ENCODE results near the gene PEX11A. TPM values are rescaled to one million over a fixed set of nuclear protein-coding genes. Genes with fewer than 3 reads are reported as not detected.

Gene PEX11A
- total RNA-seq, 4 donors from 2014 or later = 10.0 to 46.4 (median 21.8) TPM

GRCh38 chr15:89654847-89655805 lies 35.4 kb downstream of the PEX11A start, which contains the start of gene KIF7:
Gene KIF7 (minus strand): TSS chr15:89655467. CDS start chr15:89652930, 2,537 bp downstream.
- in situ Hi-C loops (cut with MboI; ENCODE audit: low sequenced_read_pairs in 4 of 4) = no loop called here
- intact Hi-C loops (cut with DNase I; ENCODE audit: low total_unique reads) = no loop called here
- TF ChIP-seq POLR2A (IDR thresholded peaks at IDR 0.05) (no peak), CTCF (IDR thresholded peaks at IDR 0.05 in 4 of 5, conservative IDR thresholded peaks at IDR 0.05 in 1 of 5) (no peak)

GRCh38 chr15:89654301-89654761 lies 36.2 kb downstream of the PEX11A start:
- Histone ChIP-seq H3K36me3 (no peaks in the 10 kb centered on the region), H3K27me3 (peaks cover 3 to 15% (median 8%) of the 10 kb centered on the region in 3 donors), H3K4me1 (peaks cover 4 to 10% of the 10 kb centered on the region in 2 donors), H3K4me3 (peak overlapping the region; percentile 57 to 71 (median 64)), H3K27ac (no peak overlapping the region), H3K9me3 (no peaks in the 10 kb centered on the region)
- DNase-seq (no peak), ATAC-seq (peak in 1 of 2 donors; percentile 17)
- intact Hi-C loops (cut with DNase I; ENCODE audit: low total_unique reads) (no loop called here), in situ Hi-C loops (cut with MboI; ENCODE audit: low sequenced_read_pairs in 4 of 4) (no loop called here)
- TF ChIP-seq POLR2A (IDR thresholded peaks at IDR 0.05) (no peak), CTCF (IDR thresholded peaks at IDR 0.05 in 4 of 5, conservative IDR thresholded peaks at IDR 0.05 in 1 of 5) (no peak)

More at GRCh38 chr15:89654847-89655805, 35.4 kb downstream of the PEX11A start, which contains the start of gene KIF7:
- Histone ChIP-seq H3K9me3 (no peaks in the 10 kb centered on the region), H3K27ac (peak within 1 kb of the TSS in 2 of 4 donors; percentile 5 to 9), H3K36me3 (no peaks in the 10 kb centered on the region), H3K4me3 (peak within 1 kb of the TSS; percentile 57 to 71 (median 64)), H3K4me1 (peaks cover 4 to 10% of the 10 kb centered on the region in 2 donors), H3K27me3 (peaks cover 3 to 15% (median 8%) of the 10 kb centered on the region in 3 donors)
- peak; percentile 32 to 53 for ATAC-seq
- DNase-seq = no peak

- TF ChIP-seq CTCF (IDR thresholded peaks at IDR 0.05 in 4 of 5, conservative IDR thresholded peaks at IDR 0.05 in 1 of 5) (no peak), POLR2A (IDR thresholded peaks at IDR 0.05) (no peak)
- DNase-seq (no peak), ATAC-seq (no peak)
- no peak overlapping the region for H3K4me3 ChIP-seq
- intact Hi-C loops (cut with DNase I; ENCODE audit: low total_unique reads) (no loop called here), in situ Hi-C loops (cut with MboI; ENCODE audit: low sequenced_read_pairs in 4 of 4) (no loop called here)
- no peak overlapping the region for H3K27ac ChIP-seq
- no peaks in the 10 kb centered on the region for H3K36me3 ChIP-seq
- no peaks in the 10 kb centered on the region for H3K9me3 ChIP-seq
- peaks cover 4 to 10% of the 10 kb centered on the region in 2 donors for H3K4me1 ChIP-seq
- peaks cover 3 to 15% (median 8%) of the 10 kb centered on the region in 3 donors for H3K27me3 ChIP-seq
Observed at GRCh38 chr15:89653578-89653977, 37.0 kb downstream of the PEX11A start.

GRCh38 chr15:89652666-89653065 lies 37.9 kb downstream of the PEX11A start:
- Histone ChIP-seq H3K4me1 (peaks cover 4 to 10% of the 10 kb centered on the region in 2 donors), H3K36me3 (no peaks in the 10 kb centered on the region), H3K4me3 (no peak overlapping the region), H3K27ac (no peak overlapping the region), H3K27me3 (peaks cover 3 to 15% (median 8%) of the 10 kb centered on the region in 3 donors), H3K9me3 (no peaks in the 10 kb centered on the region)
- TF ChIP-seq POLR2A (IDR thresholded peaks at IDR 0.05) = no peak
- no peak for TF ChIP-seq CTCF (IDR thresholded peaks at IDR 0.05 in 4 of 5, conservative IDR thresholded peaks at IDR 0.05 in 1 of 5)
- in situ Hi-C loops (cut with MboI; ENCODE audit: low sequenced_read_pairs in 4 of 4) (no loop called here), intact Hi-C loops (cut with DNase I; ENCODE audit: low total_unique reads) (no loop called here)
- no peak for ATAC-seq
- DNase-seq = no peak

Measured in gastrocnemius medialis (tissue), 4 donors.